HepG2 (cell line): ENCODE results near the gene GON7. TPM values are rescaled to one million over a fixed set of nuclear protein-coding genes. Genes with fewer than 3 reads are reported as not detected.
A peak's percentile ranks its signal among the peaks of the same experiment; 100 is the strongest.

Experiments
- CCAR2 ChIP-seq: fragments of 200-400 bp; formaldehyde crosslinking; optimal IDR thresholded peaks from 2 replicates; pipeline ENCODE3; 2018; ENCODE audit warnings: low read depth, mild to moderate bottlenecking, low read length, moderate library complexity
- PITX1 ChIP-seq: sonication (generic); formaldehyde crosslinking; IDR thresholded peaks from 2 replicates; pipeline ENCODE4 v1.5.1; 2020; ENCODE audit warnings: mild to moderate bottlenecking, missing genetic modification reagents
- TP53 ChIP-seq: sonication (generic); formaldehyde crosslinking; conservative IDR thresholded peaks from 2 replicates; pipeline ENCODE4 v1.4.0; 2020; ENCODE audit warnings: missing genetic modification reagents
- ZNF296 ChIP-seq: sonication (generic); formaldehyde crosslinking; conservative IDR thresholded peaks from 2 replicates; pipeline ENCODE4 v1.5.0; 2020; ENCODE audit warnings: mild to moderate bottlenecking, missing genetic modification reagents
- polyA plus RNA-seq, 8 experiments: library from polyadenylated mRNA; depleted of rRNA in 3 of 8; stranded (reverse) in 7 of 8; unstranded in 1 of 8; fragments of >200 nt; fragmentation: Illumina TruSeq in 4 of 8; extraction: Trizol in 4 of 8; gene quantifications; 2 replicates each; pipeline versions ENCODE4 v1.2.1 to v1.2.3, GENCODE V29; 2011 to 2016; ENCODE audit warnings: low read depth in 4 of 8, missing spikeins in 1 of 8, mixed read lengths in 1 of 8; ENCODE audit not compliant: insufficient read depth in 1 of 8
- total RNA-seq, 5 experiments: library from RNA; depleted of rRNA; stranded (reverse); fragments of >200 nt; fragmentation: Illumina TruSeq; extraction: Trizol; gene quantifications; 2 replicates each; pipeline ENCODE4 v1.2.3, GENCODE V29; 2016; ENCODE audit warnings: low read depth in 1 of 5
- TF ChIP-seq, protein P1 (sequence below): sonication (generic); formaldehyde crosslinking; IDR thresholded peaks from 2 replicates; pipeline ENCODE4 v1.5.1; 2020; ENCODE audit warnings: mild to moderate bottlenecking, missing genetic modification reagents, moderate library complexity
- TF ChIP-seq, protein P2 (sequence below): sonication (generic); formaldehyde crosslinking; IDR thresholded peaks from 2 replicates; pipeline ENCODE4 v1.4.0; 2020; ENCODE audit warnings: mild to moderate bottlenecking, missing genetic modification reagents
- TF ChIP-seq, protein P3 (sequence below): sonication (generic); formaldehyde crosslinking; IDR thresholded peaks from 2 replicates; pipeline ENCODE4; 2020; ENCODE audit warnings: missing genetic modification reagents, mild to moderate bottlenecking, borderline replicate concordance
- TF ChIP-seq, protein P4 (sequence below): sonication (generic); formaldehyde crosslinking; IDR thresholded peaks from 2 replicates; pipeline ENCODE4 v1.5.0; 2020; ENCODE audit warnings: mild to moderate bottlenecking, missing genetic modification reagents
- TF ChIP-seq, protein P5 (sequence below): sonication (generic); formaldehyde crosslinking; IDR thresholded peaks from 2 replicates; pipeline ENCODE4 v1.9.0; 2021; ENCODE audit warnings: missing genetic modification reagents, mild to moderate bottlenecking, borderline replicate concordance
- TF ChIP-seq, protein P6 (sequence below): sonication (generic); formaldehyde crosslinking; IDR thresholded peaks from 2 replicates; pipeline ENCODE4 v1.5.0; 2020; ENCODE audit warnings: mild to moderate bottlenecking, missing genetic modification reagents
- TF ChIP-seq, protein P7 (sequence below): sonication (generic); formaldehyde crosslinking; IDR thresholded peaks from 2 replicates; pipeline ENCODE4 v1.8.1; 2023; ENCODE audit warnings: mild to moderate bottlenecking, missing genetic modification reagents

The GON7 gene
- total and polyA plus RNA-seq, 2 of the 13 experiments (the other 11 are each of a cell fraction or from before 2014, with no cell fraction given): 11.9 to 28.0 TPM

DNA sequence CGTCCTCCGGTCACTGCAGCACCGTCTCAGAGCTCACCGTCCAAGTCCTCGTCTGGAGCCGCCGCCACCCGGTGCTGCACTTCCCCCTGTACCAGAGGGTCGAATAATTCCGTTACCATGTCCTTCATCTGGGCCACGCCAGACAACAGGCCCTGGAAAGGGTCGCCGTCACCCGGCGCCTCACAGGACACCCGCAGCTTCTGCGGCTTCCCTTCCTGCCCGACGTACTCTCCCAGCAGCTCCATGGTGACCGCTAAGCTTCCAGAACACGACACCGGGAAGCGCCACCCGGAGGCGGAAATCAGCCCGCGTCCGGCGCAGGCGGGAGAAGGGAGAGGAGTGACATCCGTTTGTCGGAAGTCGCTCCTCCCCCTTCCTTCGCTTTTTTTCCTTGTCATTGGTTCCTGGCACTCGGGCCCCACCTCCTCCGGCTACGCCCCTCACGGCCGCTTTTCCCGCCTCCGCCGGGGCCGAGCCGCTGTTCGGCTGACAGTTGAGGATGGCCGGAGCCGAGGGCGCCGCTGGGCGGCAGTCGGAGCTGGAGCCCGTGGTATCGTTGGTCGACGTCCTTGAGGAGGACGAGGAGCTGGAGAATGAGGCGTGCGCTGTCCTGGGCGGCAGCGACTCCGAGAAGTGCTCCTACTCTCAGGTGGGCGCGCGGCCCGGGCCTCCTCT, at the start of gene GON7, which contains the start of gene UBR7 (continued):
- TF ChIP-seq, protein P1, sequence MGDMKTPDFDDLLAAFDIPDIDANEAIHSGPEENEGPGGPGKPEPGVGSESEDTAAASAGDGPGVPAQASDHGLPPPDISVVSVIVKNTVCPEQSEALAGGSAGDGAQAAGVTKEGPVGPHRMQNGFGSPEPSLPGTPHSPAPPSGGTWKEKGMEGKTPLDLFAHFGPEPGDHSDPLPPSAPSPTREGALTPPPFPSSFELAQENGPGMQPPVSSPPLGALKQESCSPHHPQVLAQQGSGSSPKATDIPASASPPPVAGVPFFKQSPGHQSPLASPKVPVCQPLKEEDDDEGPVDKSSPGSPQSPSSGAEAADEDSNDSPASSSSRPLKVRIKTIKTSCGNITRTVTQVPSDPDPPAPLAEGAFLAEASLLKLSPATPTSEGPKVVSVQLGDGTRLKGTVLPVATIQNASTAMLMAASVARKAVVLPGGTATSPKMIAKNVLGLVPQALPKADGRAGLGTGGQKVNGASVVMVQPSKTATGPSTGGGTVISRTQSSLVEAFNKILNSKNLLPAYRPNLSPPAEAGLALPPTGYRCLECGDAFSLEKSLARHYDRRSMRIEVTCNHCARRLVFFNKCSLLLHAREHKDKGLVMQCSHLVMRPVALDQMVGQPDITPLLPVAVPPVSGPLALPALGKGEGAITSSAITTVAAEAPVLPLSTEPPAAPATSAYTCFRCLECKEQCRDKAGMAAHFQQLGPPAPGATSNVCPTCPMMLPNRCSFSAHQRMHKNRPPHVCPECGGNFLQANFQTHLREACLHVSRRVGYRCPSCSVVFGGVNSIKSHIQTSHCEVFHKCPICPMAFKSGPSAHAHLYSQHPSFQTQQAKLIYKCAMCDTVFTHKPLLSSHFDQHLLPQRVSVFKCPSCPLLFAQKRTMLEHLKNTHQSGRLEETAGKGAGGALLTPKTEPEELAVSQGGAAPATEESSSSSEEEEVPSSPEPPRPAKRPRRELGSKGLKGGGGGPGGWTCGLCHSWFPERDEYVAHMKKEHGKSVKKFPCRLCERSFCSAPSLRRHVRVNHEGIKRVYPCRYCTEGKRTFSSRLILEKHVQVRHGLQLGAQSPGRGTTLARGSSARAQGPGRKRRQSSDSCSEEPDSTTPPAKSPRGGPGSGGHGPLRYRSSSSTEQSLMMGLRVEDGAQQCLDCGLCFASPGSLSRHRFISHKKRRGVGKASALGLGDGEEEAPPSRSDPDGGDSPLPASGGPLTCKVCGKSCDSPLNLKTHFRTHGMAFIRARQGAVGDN (CRISPR knock-in tag): peak; percentile 97
- TF ChIP-seq, protein P2, sequence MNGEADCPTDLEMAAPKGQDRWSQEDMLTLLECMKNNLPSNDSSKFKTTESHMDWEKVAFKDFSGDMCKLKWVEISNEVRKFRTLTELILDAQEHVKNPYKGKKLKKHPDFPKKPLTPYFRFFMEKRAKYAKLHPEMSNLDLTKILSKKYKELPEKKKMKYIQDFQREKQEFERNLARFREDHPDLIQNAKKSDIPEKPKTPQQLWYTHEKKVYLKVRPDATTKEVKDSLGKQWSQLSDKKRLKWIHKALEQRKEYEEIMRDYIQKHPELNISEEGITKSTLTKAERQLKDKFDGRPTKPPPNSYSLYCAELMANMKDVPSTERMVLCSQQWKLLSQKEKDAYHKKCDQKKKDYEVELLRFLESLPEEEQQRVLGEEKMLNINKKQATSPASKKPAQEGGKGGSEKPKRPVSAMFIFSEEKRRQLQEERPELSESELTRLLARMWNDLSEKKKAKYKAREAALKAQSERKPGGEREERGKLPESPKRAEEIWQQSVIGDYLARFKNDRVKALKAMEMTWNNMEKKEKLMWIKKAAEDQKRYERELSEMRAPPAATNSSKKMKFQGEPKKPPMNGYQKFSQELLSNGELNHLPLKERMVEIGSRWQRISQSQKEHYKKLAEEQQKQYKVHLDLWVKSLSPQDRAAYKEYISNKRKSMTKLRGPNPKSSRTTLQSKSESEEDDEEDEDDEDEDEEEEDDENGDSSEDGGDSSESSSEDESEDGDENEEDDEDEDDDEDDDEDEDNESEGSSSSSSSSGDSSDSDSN (CRISPR knock-in tag): peak; percentile 92
- TF ChIP-seq, protein P3, sequence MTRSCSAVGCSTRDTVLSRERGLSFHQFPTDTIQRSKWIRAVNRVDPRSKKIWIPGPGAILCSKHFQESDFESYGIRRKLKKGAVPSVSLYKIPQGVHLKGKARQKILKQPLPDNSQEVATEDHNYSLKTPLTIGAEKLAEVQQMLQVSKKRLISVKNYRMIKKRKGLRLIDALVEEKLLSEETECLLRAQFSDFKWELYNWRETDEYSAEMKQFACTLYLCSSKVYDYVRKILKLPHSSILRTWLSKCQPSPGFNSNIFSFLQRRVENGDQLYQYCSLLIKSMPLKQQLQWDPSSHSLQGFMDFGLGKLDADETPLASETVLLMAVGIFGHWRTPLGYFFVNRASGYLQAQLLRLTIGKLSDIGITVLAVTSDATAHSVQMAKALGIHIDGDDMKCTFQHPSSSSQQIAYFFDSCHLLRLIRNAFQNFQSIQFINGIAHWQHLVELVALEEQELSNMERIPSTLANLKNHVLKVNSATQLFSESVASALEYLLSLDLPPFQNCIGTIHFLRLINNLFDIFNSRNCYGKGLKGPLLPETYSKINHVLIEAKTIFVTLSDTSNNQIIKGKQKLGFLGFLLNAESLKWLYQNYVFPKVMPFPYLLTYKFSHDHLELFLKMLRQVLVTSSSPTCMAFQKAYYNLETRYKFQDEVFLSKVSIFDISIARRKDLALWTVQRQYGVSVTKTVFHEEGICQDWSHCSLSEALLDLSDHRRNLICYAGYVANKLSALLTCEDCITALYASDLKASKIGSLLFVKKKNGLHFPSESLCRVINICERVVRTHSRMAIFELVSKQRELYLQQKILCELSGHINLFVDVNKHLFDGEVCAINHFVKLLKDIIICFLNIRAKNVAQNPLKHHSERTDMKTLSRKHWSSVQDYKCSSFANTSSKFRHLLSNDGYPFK (CRISPR knock-in tag): peak; percentile 83; the same call in 1 of the 2 replicates
- TF ChIP-seq CCAR2: no peak
- TF ChIP-seq, protein P4, sequence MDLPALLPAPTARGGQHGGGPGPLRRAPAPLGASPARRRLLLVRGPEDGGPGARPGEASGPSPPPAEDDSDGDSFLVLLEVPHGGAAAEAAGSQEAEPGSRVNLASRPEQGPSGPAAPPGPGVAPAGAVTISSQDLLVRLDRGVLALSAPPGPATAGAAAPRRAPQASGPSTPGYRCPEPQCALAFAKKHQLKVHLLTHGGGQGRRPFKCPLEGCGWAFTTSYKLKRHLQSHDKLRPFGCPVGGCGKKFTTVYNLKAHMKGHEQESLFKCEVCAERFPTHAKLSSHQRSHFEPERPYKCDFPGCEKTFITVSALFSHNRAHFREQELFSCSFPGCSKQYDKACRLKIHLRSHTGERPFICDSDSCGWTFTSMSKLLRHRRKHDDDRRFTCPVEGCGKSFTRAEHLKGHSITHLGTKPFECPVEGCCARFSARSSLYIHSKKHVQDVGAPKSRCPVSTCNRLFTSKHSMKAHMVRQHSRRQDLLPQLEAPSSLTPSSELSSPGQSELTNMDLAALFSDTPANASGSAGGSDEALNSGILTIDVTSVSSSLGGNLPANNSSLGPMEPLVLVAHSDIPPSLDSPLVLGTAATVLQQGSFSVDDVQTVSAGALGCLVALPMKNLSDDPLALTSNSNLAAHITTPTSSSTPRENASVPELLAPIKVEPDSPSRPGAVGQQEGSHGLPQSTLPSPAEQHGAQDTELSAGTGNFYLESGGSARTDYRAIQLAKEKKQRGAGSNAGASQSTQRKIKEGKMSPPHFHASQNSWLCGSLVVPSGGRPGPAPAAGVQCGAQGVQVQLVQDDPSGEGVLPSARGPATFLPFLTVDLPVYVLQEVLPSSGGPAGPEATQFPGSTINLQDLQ (CRISPR knock-in tag): no peak
- TF ChIP-seq, protein P5, sequence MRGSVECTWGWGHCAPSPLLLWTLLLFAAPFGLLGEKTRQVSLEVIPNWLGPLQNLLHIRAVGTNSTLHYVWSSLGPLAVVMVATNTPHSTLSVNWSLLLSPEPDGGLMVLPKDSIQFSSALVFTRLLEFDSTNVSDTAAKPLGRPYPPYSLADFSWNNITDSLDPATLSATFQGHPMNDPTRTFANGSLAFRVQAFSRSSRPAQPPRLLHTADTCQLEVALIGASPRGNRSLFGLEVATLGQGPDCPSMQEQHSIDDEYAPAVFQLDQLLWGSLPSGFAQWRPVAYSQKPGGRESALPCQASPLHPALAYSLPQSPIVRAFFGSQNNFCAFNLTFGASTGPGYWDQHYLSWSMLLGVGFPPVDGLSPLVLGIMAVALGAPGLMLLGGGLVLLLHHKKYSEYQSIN (CRISPR knock-in tag): no peak
- peak; percentile 28; the same call in 1 of the 2 replicates for TF ChIP-seq PITX1 (CRISPR knock-in tag)
- no peak for TF ChIP-seq TP53 (CRISPR knock-in tag)
- no peak for TF ChIP-seq ZNF296 (CRISPR knock-in tag)
- TF ChIP-seq, protein P6, sequence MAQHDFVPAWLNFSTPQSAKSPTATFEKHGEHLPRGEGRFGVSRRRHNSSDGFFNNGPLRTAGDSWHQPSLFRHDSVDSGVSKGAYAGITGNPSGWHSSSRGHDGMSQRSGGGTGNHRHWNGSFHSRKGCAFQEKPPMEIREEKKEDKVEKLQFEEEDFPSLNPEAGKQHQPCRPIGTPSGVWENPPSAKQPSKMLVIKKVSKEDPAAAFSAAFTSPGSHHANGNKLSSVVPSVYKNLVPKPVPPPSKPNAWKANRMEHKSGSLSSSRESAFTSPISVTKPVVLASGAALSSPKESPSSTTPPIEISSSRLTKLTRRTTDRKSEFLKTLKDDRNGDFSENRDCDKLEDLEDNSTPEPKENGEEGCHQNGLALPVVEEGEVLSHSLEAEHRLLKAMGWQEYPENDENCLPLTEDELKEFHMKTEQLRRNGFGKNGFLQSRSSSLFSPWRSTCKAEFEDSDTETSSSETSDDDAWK (CRISPR knock-in tag): no peak
- TF ChIP-seq, protein P7, sequence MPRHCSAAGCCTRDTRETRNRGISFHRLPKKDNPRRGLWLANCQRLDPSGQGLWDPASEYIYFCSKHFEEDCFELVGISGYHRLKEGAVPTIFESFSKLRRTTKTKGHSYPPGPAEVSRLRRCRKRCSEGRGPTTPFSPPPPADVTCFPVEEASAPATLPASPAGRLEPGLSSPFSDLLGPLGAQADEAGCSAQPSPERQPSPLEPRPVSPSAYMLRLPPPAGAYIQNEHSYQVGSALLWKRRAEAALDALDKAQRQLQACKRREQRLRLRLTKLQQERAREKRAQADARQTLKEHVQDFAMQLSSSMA (CRISPR knock-in tag): no peak; the same call in 1 of the 2 replicates
